ENCODE data around the gene OST4.
"Not testable (repeated sequence)": the region's sequence is repeated elsewhere in the genome, so short reads cannot be mapped to it uniquely, and the experiment has no call there.

The OST4 gene

DNA sequence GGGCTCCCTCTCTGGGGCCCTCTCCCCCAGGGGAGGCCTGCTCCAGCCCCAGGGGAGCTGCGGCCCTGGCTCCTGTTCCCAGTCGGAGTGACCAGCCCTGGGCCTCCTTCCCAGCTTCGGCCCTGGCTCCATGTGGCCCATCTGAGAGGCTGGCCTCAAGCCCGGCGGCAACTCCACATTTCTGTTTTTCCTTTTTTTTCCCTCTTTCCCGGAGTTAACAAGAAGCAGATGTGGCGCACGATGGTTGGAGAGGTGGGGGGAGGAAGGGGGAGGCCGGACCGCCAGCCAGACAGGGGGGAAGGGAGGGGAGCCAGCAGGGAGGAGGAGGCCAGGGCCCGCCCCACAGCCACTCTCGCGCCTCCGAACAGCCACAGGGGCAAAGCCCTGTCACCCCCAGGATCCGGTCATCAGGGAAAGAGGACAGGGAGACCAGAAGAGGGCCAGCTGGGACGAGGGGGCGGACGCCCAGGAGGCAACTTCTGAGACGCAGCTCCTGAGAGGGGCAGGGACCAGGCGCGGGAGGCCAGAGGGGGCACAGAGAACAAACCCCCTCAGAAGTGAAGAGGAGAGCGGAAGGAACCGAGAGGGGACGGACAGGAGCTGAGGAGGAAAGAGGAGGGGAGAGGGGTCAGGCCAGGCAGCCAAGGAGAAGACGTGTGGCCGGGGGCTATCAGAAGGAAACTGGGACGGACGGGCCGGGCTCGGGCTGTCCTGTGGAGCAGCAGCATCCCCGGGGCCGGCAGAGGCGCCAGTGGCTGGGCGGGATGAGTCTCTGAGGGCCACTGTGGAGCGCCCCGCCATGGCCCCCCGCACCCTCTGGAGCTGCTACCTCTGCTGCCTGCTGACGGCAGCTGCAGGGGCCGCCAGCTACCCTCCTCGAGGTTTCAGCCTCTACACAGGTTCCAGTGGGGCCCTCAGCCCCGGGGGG lies 7.1 kb upstream of the OST4 start, which contains the start of gene EMILIN1:
Gene EMILIN1, plus strand, starts transcription at position 349 of the 928 bp plus-strand sequence. Its CDS starts 451 bp downstream, at position 800.
- DNase-seq (ENCODE audit: low spot score), result no peak

DNA sequence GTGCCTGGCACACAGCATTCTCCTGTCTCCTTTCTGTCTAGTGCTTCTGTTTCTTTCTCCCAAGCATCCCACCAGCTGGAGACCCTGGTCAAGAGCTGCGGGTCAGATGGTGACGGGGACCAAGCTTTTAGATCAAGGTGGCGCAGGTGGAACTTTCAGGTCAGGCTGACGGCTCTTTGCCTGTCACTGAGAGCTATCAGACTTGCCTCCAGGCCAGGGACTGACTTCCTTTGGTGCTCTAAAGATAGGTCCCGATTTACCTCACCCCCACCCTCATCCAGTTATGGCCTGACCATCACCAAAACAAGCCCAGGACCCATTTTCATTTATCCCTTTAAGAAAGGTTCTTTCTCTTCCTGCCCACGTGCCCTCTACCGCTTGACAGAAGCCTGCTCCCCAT lies 5.8 kb upstream of the OST4 start:
- DNase-seq (ENCODE audit: low spot score), result no peak

DNA sequence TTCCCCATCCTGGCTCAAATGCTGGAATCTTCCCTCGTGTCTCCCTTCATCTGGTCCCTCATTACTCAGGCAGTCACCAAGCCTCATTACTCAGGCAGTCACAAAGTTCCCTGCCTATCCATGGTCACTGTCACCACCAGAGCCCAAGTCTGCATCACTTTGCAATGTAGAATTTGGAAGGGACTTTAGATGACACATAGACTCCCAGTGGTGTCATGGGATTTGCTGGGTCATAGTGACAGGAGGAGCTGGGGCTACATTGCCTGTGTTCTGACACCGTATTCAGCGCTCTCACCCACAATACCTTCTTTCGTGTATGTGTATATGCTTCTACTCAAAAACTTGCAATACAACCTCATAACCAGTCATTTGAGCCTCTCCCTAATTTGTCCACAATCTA lies 4.9 kb upstream of the OST4 start:
- no peak for DNase-seq (ENCODE audit: low spot score)

DNA sequence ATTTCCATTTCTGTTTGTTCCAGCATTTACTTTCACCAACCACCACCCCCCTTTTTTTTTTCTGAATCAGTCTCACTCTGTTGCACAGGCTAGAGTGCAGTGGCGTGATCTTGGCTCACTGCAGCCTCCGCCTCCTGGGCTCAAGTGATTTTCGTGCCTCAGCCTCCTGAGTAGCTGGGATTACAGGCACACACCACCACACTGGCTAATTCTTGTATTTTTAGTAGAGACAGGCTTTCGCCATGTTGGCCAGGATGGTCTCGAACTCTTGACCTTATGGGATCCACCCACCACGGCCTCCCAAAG lies 4.1 kb upstream of the OST4 start:
- DNase-seq (ENCODE audit: low spot score), result not testable (repeated sequence)

DNA sequence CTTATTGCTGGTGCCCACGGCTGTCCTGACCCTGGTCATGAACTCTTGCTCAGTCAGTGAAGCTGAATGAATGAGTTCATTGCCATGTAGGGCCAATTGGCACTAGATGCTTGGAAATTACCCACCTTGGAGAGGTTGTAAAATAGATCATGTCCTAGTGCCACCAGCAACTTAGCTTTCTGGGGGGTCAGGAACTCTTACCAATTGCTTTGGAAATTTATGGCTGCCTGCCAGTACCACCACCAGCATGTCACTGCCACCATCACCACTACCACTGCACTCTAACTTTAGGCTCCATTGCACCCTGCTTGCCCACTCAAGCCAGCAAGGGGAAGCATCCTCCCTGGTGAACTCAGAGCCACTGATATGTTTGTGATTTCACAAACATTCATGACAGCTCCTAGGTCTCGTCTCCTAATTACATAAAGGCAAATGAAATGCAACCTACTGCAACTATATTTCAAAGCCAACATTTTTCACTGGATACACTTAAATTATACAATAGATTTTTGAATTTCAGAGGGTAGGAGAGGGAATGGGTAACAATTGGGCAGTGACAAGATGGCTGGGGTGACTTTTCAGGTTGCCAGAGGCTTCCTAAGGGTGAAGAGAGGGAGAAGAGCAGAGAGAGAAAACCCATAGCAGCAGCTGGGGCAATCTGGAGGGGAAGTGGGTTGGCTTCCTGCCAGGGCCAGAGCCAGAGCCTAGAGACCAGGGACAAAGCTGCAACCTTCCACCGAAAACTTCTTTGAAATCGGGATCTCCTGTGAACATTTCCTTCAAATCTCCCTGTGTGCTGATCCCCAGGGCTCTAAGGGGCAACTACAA lies 3.5 kb upstream of the OST4 start:
- no peak for DNase-seq (ENCODE audit: low spot score)

DNA sequence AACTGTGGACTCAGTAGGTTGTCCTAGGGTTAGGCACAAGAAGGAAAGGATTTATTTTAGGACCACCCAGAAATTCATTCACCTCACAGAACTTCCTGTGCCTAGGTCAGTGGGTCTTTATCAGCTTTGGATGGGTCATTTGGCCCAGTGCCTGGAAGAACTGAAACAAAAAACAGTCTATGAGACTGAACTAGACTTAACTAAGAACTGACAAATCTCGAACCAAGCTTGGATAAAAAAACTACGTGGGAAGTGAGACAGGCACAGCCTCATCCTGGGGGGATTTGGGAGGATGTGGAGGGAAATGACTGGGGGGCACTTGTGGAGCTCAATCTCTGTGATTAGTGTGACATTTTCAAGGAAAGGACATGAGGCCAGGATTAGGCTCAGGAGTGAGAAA lies 2.3 kb upstream of the OST4 start:
- no peak for DNase-seq (ENCODE audit: low spot score)

DNA sequence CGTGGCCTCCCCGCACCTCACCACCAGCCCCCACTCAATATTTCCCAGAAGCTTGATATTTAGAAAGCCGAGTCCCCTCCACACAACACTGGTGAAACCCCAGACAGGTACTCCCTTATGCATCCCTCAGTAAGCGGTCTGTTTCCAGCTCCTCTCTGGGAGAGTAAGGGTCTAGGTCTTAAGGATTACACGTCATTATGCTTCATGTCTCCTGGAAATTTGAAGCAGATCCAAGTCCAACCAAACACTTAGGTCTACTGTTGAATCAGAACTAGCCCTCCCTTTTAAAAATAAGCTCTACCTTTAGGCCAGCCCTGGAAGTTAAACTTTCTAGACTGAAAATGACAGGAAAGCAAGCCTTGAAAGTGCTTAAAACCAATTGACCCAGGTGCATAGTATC lies 1.5 kb upstream of the OST4 start:
- no peak for DNase-seq (ENCODE audit: low spot score)

DNA sequence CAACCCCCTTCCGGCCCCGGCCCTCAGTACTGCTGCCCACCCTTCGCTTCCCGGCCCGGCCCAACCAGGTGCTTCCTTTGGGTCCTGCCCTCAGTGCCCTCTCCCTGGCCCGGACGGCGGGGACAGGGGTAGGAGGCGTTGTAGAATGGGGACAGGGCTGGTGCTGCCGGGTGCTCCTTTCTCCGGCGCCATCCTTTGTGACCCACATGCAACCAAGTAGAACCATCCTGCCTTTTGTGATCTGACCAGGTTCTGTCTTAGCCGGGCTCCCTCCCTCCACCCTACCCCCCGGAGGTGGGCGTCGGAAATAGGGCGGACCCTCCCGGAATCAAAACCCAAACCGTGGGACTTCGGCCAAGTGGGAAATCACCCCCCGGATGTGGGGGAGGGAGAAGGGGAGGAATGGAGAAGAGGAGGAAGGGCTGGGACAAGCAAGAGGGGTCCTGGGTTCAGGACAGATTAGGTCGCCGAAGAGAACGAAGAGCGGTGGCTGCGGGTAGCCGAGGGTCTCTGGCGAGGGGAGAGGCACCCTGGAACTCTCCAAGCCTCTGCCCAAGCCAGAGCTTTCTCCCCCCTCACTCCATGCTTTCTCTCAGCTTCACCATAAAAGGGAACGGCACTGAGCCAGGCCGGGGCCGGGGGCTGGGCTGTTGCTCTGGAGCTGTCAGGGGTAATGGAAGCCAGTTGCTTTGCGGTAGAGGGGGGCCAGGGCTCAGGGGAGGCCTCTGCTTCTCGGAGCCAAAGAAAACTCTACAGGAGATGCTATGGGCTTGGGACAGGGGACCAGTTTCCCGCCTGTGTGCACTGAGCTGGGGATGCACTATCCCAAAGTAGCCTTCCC lies 756 bp upstream of the OST4 start:
- no peak for DNase-seq (ENCODE audit: low spot score)

DNA sequence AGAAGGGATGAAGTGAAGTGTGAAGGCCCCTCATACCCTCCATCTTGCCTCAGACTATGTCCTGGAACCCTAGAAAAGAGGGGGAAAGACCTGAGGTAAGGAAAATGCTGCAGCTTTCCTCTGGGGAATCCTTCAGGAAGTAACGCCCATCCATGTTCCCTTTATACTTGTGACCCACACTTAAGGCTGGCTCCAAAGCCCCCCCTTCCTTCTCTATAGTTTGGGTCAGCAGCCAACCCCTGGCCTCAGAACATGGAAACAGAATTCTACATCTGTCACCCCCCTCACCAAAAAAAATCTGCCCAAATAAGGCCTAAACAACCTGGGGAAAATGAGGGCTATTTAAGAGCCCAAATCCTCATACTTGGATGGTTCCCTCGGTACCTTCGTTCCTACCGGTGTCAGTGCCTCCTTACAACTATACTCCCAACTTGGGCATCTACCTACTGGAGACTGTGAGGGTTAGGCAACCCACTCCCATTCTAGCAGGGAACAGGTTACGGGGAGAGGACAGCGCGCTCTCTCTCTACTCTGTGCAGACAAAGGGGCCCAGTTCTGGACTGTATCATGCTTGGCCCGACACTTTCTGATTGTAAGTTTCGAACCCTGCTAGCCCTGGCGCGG lies 689 bp downstream of the OST4 start:
- no peak for DNase-seq (ENCODE audit: low spot score)

DNA sequence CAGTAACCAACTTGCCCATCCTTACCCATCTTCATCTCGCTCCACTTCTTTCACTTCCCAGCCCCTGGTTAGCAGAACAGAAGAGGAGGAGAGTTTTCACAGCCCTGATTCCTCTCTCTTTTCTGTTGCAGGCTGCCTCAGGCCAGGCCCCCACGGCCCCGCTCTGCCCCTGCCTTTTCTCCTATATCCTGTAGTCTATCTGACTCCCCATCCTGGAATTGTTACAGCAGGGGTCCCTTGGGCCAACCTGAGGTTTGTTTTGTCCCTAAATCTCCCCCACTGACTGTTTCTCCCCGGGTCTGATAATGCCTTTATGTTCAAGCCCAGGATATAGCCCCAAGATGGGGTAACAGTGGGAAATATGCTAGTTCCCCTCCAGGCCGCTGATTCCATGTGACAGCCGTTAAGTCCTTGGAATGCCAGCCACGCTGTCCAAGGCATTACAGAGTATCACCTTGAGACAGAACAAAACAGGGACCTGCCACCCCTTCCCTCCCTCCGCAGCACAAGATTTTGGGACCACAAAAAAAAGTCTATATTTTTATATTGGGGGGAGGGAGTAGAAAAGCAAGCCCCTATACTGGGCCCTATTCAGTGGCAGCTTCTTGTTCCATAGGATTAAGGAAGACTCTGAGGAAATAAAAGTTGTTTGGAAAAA lies 1.4 kb downstream of the OST4 start:
- no peak for DNase-seq (ENCODE audit: low spot score)

DNA sequence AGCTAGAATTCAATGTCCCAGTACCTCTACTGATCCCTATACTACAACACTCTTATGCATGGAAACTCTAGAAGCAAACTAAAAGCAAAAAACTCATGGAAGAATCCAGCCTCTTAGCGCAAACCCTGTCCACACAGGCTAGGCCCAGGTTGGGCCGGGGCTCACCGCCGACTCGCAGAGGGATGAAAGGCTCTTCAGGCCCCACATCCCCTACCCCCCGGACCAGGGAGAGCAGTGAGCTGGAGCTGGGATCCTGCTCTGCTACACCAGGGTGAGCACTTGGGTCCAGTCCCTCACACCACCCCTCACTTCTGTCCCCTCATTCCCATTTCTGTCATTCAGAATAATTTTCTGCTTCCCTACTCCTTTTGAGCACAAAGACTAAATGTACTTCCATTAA lies 2.0 kb downstream of the OST4 start:
- no peak for DNase-seq (ENCODE audit: low spot score)

DNA sequence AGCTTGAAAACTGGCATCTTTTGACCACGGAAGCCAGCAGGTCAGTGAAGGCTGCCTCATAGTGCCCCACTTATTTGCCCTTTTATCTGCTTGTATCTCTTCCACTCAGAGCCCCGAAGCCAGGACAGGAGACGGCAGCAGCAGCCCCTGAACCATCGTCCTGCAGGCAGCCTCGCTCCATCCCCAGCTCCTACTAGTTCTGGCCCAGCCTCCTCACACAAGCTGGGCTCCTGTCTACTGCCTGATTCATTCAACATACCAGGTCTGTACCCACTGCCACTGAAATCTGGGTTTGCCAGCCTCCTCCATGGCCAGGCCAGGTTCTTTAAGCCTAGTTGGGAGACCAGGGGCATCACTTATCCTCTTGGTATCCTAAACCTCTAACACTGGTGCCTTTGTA lies 4.1 kb downstream of the OST4 start:
- DNase-seq (ENCODE audit: low spot score), result no peak

DNA sequence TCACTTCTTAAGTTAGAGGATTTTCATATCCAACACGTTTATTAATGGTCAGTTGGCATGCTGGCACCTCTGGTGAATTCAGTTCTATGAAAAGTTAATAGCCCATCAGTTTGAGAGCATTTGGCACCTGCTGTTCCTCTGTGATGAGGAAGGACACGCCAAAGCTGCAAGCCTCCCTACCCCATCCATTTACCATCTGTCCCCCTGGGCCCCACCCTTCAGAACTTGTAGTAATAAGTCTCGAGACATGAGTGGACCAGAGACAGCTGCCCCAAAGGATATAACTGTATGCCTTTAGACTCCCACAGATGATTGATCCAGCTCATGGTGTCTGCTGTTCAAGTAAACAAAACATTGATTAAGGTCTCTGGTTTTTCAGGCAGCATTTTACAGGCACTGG lies 6.3 kb downstream of the OST4 start:
- DNase-seq (ENCODE audit: low spot score), result no peak

DNA sequence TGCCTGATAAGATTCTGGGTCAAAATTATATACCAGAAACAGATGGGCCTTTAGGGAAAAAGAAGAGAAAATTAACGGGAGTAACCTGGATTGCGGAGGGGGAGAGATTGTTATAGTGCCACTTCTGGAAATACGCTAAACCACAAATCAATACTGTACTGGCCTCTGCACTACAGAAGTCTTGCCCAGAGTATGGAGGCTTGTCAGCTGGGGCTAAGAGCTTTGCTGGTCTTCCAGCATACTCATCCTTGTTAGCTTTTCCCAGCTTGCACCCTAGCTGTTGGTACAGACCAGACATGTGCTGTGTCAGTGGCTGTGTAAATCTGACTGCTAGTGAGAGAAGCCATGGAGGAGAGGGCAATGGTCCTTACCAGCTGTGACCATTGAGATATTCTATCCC lies 11.1 kb downstream of the OST4 start:
- DNase-seq (ENCODE audit: low spot score), result no peak

DNA sequence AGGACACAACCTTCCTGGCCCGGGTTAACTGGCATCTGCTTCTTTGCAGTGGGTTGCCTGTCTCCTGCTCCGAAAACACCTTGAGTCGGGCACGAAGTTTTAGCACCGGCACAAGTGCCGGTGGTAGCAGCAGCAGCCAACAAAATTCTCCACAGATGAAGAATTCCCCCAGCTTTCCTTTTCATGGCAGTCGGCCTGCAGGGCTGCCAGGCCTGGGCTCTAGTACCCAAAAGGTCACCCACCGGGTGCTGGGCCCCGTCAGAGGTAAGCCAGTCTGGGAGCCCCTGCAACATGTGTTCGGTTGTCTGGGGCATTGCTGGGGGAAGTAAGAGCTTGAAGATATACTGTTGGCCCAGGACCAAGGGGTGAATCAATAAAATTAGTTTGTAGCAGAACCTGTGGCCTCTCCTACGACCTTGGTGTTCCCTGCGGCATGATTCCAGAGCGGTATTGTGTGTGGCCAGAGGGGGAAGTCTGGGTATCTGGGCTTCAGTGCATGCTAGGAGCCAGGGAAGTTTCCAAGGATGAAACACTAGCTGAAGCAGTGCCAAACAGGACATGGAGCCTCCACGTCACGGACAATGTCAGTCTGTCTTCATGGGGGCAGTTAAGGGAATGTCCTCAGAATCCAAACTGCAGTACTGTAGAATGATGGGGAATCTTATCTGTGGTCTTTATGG lies 12.2 kb downstream of the OST4 start:
- DNase-seq (ENCODE audit: low spot score), result no peak

DNA sequence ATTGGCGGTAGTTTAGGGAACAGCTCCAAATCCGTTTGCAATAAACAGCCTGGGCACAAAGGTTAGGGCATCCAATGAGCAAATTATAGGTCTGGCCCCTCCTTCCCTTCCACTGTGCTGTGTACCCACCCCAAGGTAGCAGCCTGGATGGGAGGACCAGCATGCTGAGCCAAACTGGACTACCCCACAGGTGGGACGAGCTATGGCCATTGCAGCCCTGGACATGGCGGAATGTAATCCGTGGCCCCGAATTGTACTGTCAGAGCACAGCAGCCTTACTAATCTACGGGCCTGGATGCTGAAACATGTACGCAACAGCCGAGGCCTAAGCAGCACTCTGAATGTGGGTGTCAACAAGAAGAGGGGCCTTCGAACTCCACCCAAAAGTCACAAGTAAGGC lies 13.2 kb downstream of the OST4 start:
- no peak for DNase-seq (ENCODE audit: low spot score)

DNA sequence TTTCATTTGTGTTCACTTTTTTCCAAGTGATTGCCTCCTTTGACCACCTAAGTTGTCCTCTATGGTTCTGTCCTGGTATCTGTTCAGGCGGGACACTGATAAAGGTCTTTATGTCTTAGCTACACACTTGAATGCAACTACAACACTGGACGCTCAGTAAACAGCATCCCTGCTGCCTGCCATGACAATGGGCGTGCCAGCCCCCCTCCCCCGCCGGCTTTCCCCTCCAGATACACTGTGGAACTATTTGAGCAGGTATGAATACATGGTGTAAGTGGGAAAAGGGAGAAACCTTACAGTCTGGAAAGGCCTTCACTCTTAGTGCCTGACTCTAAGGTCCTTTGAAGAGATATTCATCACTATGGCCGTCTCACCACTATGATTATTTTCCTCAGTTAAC lies 14.3 kb downstream of the OST4 start:
- no peak for DNase-seq (ENCODE audit: low spot score)

DNA sequence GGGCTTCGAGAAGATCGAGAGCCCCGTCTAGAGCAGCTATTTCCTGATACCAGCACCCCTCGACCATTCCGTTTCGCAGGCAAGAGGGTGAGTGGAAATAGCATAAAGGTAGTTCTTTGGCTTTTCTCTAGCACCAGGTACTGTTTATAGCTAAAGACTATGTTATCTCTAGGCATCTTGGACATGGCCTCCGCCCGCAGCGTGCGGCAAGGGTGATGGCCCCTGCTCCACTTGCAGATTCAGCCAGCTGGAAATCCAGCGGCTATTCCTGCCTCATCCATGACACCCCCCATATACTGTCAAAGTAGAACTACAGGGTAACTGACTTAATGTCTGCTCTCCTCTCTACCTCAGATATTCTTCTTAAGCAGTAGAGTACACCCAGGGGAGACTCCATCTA lies 16.7 kb downstream of the OST4 start:
- DNase-seq (ENCODE audit: low spot score), result no peak

DNA sequence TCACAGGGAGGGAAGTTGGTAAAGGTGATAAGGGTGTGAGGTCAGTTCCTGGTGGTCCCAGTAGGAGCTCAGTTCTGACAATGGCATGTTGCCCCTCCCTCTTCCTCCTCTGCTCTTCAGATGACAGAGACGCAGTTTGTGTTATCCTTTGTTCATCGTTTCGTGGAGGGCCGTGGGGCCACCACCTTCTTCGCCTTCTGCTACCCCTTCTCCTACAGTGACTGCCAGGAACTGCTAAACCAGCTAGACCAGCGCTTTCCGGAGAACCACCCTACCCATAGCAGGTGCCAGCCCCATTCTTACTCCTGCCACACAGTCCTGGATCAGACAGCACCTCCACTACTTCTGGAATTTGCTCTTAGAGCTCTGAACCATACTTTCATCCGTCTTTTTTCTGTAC lies 17.7 kb downstream of the OST4 start:
- DNase-seq (ENCODE audit: low spot score), result no peak

DNA sequence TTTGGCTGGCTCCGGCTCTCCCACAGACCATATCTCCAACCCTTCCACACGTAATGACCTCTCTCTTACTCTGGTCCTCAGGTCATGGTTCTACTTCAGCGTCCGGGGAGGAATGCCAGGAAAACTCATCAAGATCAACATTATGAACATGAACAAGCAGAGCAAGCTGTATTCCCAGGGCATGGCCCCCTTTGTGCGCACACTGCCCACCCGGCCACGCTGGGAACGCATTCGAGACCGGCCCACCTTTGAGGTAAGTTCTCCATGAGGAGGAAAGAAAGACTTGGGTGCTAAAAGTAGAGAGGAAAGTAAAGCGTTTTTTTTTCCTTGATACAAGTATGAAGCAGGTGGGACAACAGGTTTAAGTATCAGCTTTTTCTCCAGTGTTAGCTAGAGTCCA lies 18.1 kb downstream of the OST4 start:
- DNase-seq (ENCODE audit: low spot score), result no peak

Data from kidney capillary endothelial cell (primary cell).